Cardiac muscle cell (in vitro differentiated cells and primary cell): ENCODE measurements around the gene RADIL. TPM values are rescaled to one million over a fixed set of nuclear protein-coding genes. Genes with fewer than 3 reads are reported as not detected.
"Not testable (repeated sequence)": the region's sequence is repeated elsewhere in the genome, so short reads cannot be mapped to it uniquely, and the experiment has no call there.

ENCODE experiments used
- DNase-seq, 2 donors: peaks; one replicate each; pipeline versions ENCODE4 v3.0.0 to v3.0.0-alpha.2; 2010 to 2017; ENCODE audit warnings: low read depth in 1 of 2, low spot score in 1 of 2
- H3K27ac ChIP-seq: fragments of 200-600 bp; sonication (generic); 2 replicates; pipeline ENCODE4 v1.5.1; 2016
- H3K27me3 ChIP-seq: fragments of 200-600 bp; sonication (generic); 2 replicates; pipeline ENCODE4 v1.6.0; 2016; ENCODE audit warnings: control low read depth
- H3K36me3 ChIP-seq: fragments of 200-600 bp; sonication (generic); 2 replicates; pipeline ENCODE4 v1.5.1; 2016; ENCODE audit warnings: control low read depth
- H3K4me1 ChIP-seq: fragments of 200-600 bp; sonication (generic); 2 replicates; pipeline ENCODE4 v1.8.1; 2017; ENCODE audit warnings: low read depth, mild to moderate bottlenecking, mixed run types
- H3K4me3 ChIP-seq: fragments of 200-600 bp; sonication (generic); 2 replicates; pipeline ENCODE4 v1.5.1; 2016; ENCODE audit warnings: mild to moderate bottlenecking
- H3K9me3 ChIP-seq: fragments of 200-600 bp; sonication (generic); 2 replicates; pipeline ENCODE4 v1.5.1; 2017; ENCODE audit warnings: low read depth, mild to moderate bottlenecking, control low read depth
- polyA plus RNA-seq: library from polyadenylated mRNA; unstranded; fragments of >200 nt; fragmentation: Nextera tagmentation; extraction: Ambion mirVana; gene quantifications from 2 replicates; pipeline ENCODE4 v1.2.1, GENCODE V29; 2016
- total RNA-seq: library from RNA; depleted of rRNA; stranded (reverse); fragments of >200 nt; gene quantifications from 2 replicates; pipeline ENCODE4 v1.2.3, GENCODE V29; 2016
- TF ChIP-seq, protein P1 (sequence below): IDR thresholded peaks from 2 replicates; pipeline ENCODE4 v1.5.1; 2012; ENCODE audit warnings: low read depth, mild to moderate bottlenecking, low read length

The RADIL gene
- total and polyA plus RNA-seq, 2 experiments from 2014 or later: 41.6 to 110 TPM

DNA sequence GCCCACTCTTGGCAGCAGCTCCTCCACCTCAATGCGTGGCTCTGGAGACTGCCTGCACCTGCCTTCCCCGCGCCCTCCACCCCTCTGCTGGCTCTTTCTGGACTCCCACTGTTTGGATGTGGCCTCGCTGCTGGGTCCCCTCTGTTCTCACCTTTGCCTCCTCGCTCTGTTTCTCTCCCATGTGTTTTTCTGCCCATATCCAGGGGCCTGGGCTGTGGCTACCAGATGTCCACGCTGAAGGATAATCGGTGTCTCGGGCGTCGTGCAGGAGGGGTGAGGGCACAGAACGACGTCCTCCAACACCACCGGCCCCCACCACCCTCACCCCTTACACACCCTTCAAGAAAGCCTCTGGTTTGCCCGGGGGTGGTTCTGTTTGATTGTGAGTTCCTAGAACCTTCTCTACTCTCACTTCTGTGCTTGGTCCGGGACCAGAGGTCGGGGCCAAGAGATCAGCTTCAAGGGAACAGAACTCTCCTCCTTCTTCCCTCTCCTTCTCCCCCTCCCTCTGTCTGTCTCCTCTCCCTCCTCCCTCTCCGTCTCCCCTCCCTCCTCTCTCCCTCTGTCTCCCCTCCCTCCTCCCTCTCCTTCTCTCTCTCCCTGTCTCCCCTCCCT, 76.4 kb downstream of the RADIL start:
- H3K36me3 ChIP-seq: peaks cover 3% of the 10 kb centered on the region
- DNase-seq: no peak
- TF ChIP-seq, protein P1, sequence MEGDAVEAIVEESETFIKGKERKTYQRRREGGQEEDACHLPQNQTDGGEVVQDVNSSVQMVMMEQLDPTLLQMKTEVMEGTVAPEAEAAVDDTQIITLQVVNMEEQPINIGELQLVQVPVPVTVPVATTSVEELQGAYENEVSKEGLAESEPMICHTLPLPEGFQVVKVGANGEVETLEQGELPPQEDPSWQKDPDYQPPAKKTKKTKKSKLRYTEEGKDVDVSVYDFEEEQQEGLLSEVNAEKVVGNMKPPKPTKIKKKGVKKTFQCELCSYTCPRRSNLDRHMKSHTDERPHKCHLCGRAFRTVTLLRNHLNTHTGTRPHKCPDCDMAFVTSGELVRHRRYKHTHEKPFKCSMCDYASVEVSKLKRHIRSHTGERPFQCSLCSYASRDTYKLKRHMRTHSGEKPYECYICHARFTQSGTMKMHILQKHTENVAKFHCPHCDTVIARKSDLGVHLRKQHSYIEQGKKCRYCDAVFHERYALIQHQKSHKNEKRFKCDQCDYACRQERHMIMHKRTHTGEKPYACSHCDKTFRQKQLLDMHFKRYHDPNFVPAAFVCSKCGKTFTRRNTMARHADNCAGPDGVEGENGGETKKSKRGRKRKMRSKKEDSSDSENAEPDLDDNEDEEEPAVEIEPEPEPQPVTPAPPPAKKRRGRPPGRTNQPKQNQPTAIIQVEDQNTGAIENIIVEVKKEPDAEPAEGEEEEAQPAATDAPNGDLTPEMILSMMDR: no peak
- H3K9me3 ChIP-seq: no peaks in the 10 kb centered on the region
- H3K4me1 ChIP-seq: no peaks in the 10 kb centered on the region
- H3K27ac ChIP-seq: no peak overlapping the region
- no peaks in the 10 kb centered on the region for H3K27me3 ChIP-seq
- no peak overlapping the region for H3K4me3 ChIP-seq

DNA sequence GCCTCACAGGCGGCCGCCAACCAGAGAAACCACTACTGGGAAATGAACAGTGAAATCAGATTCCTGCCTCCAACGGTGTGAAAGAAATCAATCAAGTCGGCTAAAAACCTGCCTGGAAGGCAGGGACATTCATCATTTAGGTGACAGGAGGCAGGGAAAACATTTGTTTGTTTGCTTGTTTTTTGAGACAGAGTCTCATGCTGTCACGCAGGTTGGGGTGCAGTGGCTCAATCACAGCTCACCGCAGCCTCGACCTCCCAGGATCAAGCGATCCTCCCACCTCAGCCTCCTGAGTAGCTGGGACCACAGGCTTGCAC, 77.6 kb downstream of the RADIL start:
- H3K36me3 ChIP-seq: peaks cover 3% of the 10 kb centered on the region
- TF ChIP-seq, protein P1: no peak

DNA sequence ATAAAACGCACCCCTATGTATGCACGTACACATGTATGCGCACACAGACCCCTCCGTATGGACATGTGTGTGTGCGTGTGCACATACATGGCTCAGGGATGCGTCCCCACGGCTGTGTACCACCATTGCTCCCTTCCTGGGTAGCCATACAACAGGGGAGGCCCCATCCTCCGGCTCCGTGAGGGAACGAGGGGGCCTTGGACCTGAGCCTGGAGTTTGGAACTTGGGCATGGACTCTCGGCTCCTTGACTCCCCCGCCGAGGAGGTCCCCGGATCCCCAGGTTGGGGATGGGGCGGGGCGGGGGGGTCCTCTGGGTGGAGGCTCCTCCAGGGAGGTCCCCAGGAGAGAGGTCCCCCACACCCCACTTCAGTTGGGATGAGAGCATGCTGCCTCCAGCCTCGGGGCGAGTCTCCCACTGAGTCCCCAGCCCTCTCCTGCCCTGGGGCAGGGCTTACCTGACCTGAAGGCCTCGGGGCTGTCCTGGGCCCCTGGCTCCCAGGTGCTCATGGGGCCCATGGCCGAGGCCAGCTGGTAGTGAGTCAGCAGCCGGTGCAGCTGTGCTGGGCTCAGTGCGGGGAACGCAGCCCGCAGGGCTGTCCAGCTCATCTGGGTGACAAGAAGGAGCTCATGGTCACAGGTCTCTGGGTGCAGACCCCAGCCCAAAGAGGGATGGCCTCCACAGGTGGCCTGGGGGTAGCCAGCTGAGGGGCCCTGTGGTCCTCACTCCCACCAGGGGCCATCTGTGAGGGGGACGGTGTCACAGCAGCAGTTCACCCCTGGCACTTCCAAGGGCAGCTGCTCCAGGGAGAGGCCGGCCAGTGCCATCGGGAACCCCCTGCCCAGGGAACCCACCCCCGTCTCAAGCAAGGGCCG, 78.2 kb downstream of the RADIL start:
- TF ChIP-seq, protein P1: no peak
- H3K9me3 ChIP-seq: no peaks in the 10 kb centered on the region
- peaks cover 3% of the 10 kb centered on the region for H3K36me3 ChIP-seq
- no peak overlapping the region for H3K27ac ChIP-seq
- no peak overlapping the region for H3K4me3 ChIP-seq
- no peaks in the 10 kb centered on the region for H3K27me3 ChIP-seq
- no peaks in the 10 kb centered on the region for H3K4me1 ChIP-seq
- no peak for DNase-seq

More for the DNA sequence above, 77.6 kb downstream of the RADIL start:
- H3K4me3 ChIP-seq: no peak overlapping the region
- H3K9me3 ChIP-seq: no peaks in the 10 kb centered on the region
- no peak for DNase-seq
- H3K27me3 ChIP-seq: no peaks in the 10 kb centered on the region
- H3K27ac ChIP-seq: no peak overlapping the region
- no peaks in the 10 kb centered on the region for H3K4me1 ChIP-seq

DNA sequence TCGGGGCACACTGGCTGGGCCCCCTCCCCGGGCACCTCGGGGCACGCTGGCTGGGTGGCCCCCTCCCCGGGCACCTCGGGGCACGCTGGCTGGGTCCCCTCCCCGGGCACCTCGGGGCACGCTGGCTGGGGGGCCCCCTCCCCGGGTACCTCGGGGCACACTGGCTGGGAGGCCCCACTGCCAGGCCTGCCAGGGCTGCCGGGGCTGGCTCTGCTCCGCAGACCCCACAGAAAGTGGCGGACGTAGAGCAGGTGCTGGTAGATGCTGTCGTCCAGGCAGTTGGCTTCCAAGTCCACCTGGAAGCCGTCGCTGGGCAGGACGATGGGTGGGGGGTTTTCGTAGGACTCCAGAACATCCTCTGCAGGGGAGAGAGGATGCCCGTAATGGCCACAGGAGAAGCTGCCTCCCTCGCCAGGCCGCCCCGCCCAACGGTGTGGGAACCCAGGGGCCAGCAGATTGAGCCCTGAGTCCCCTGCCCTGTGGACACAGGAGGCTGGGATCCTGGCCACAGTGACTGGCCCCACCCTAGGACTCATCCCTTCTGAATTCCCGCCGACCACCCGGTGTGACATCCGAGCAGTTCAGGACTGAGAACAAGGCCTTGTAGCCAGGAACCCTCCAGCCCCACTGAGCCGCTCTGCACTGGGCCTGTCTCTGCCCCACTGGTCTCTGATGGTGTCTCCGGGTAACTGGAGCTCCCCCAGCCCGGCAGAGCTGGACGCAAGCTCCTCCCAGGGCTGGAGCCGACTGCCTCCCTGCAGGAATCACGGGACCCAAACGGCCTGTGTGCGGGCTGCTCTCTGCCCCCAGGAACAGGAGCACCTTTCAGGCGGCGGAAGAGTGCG, 79.9 kb downstream of the RADIL start:
- no peaks in the 10 kb centered on the region for H3K9me3 ChIP-seq
- DNase-seq: no peak
- no peaks in the 10 kb centered on the region for H3K4me1 ChIP-seq
- H3K27ac ChIP-seq: no peak overlapping the region
- TF ChIP-seq, protein P1: no peak
- no peaks in the 10 kb centered on the region for H3K36me3 ChIP-seq
- no peaks in the 10 kb centered on the region for H3K27me3 ChIP-seq
- no peak overlapping the region for H3K4me3 ChIP-seq

DNA sequence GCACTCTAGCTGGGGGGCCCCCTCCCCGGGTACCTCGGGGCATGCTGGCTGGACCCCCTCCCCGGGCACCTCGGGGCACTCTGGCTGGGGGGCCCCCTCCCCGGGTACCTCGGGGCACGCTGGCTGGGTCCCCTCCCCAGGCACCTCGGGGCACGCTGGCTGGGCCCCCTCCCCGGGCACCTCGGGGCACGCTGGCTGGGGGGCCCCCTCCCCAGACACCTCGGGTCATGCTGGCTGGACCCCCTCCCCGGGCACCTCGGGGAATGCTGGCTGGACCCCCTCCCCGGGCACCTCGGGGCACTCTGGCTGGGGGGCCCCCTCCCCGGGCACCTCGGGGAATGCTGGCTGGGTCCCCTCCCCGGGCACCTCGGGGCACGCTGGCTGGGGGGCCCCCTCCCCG, 80.9 kb downstream of the RADIL start:
- not testable (repeated sequence) for H3K27me3 ChIP-seq, H3K4me1 ChIP-seq, H3K4me3 ChIP-seq, DNase-seq, H3K27ac ChIP-seq, H3K36me3 ChIP-seq, H3K9me3 ChIP-seq
